NK-92 treated with Interleukin-12 subunit alpha and Interleukin-12 subunit beta, amount 100 ng/mL, for 24 hours (cell line): ENCODE data around the gene RASA4B.
"Not testable (repeated sequence)": the region's sequence is repeated elsewhere in the genome, so short reads cannot be mapped to it uniquely, and the experiment has no call there.

Source experiments
- DNase-seq: peaks from one replicate; lab custom pipeline; 2025; lab: John Stamatoyannopoulos, UW

Gene RASA4B

GRCh38 chr7:102517550-102518147, at the start of gene RASA4B:
RASA4B (minus strand) TSS chr7:102517777; CDS start chr7:102517710, 67 bp downstream.
- not testable (repeated sequence) for DNase-seq

- not testable (repeated sequence) for DNase-seq
These were observed 33.3 kb upstream of the RASA4B start, which contains the start of gene SPDYE2 for GRCh38 chr7:102550808-102551422. SPDYE2 (plus strand) TSS chr7:102551226; CDS start chr7:102553256, 2,030 bp downstream.

- not testable (repeated sequence) for DNase-seq
These were observed 28.8 kb upstream of the RASA4B start for GRCh38 chr7:102546353-102546752.

GRCh38 chr7:102545288-102545687, 27.7 kb upstream of the RASA4B start:
- DNase-seq: not testable (repeated sequence)

GRCh38 chr7:102544372-102544771, 26.8 kb upstream of the RASA4B start:
- DNase-seq: not testable (repeated sequence)

DNA sequence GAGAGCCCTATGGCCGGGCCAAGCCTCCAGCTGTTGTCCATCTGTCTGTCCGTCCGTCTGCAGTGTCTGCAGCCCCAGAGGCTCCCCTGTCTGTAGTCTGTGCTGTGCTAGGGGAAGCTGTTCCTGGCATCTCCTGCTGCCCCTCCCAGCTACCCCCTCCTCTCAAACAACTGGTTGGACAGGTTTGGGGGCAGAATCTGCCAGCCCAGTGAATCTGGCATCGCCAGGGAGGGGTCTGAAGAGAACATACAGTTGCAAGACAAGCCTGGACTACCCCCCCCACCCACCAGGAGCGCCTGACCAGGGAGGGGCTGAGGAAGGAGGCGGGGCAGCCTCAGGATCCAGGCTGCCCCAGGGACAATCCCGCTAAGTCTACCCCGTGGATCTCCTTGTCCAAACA, 26.0 kb upstream of the RASA4B start, which contains the start of gene UPK3BL2:
Gene UPK3BL2, minus strand, starts transcription at position 101 of the 400 bp plus-strand sequence. Its CDS starts 60 bp downstream, at position 41.
- DNase-seq: not testable (repeated sequence)

- not testable (repeated sequence) for DNase-seq
These were observed 25.2 kb upstream of the RASA4B start for GRCh38 chr7:102542771-102543170.

- DNase-seq: not testable (repeated sequence)
These were observed 24.5 kb upstream of the RASA4B start for GRCh38 chr7:102542083-102542482.

DNA sequence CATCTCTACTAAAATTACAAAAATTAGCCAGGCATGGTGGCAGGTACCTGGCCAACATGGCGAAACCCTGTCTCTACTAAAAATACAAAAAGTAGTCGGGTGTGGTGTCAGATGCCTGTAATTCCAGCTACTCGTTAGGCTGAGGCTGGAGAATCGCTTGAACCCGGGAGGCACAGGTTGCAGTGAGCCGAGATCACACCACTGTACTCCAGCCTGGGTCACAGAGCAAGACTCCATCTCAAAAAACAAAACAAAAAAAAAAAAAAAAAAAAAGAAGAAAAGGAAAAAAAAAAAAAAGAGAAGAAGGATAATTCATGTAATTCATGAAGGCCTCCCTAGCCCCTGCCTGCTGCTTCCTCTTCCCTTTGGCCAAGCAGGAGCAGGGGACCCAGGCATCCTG, 23.0 kb upstream of the RASA4B start:
- not testable (repeated sequence) for DNase-seq

DNA sequence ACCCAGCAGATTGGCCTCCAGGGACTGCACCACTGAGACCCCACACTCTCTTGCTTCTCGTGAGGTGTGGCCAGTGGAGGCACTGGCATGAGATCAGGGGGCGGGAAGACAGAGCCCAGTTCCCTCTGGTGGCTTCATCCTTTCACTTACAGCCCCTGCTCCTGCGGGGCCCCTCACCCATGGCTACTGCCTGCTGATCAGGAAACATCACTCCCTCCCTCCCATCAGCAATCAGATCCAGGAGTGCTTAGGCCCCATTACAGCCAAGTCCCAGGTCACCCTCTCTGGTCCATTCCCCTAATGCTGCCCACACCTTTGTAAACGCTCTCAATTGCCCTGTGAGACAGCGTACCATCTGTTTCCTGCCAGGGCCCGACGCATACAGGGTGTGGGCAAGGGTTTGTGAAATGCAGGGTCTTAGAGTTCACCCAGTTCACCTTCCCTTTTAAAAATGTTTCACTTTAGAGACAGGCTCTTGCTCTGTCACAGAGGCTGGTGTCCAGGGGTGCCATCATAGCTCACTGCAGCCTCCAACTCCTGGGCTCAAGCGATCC, 17.6 kb upstream of the RASA4B start:
- not testable (repeated sequence) for DNase-seq

GRCh38 chr7:102532127-102532526, 14.6 kb upstream of the RASA4B start:
- not testable (repeated sequence) for DNase-seq

- not testable (repeated sequence) for DNase-seq
These were observed 14.0 kb upstream of the RASA4B start for GRCh38 chr7:102531583-102531982.

DNA sequence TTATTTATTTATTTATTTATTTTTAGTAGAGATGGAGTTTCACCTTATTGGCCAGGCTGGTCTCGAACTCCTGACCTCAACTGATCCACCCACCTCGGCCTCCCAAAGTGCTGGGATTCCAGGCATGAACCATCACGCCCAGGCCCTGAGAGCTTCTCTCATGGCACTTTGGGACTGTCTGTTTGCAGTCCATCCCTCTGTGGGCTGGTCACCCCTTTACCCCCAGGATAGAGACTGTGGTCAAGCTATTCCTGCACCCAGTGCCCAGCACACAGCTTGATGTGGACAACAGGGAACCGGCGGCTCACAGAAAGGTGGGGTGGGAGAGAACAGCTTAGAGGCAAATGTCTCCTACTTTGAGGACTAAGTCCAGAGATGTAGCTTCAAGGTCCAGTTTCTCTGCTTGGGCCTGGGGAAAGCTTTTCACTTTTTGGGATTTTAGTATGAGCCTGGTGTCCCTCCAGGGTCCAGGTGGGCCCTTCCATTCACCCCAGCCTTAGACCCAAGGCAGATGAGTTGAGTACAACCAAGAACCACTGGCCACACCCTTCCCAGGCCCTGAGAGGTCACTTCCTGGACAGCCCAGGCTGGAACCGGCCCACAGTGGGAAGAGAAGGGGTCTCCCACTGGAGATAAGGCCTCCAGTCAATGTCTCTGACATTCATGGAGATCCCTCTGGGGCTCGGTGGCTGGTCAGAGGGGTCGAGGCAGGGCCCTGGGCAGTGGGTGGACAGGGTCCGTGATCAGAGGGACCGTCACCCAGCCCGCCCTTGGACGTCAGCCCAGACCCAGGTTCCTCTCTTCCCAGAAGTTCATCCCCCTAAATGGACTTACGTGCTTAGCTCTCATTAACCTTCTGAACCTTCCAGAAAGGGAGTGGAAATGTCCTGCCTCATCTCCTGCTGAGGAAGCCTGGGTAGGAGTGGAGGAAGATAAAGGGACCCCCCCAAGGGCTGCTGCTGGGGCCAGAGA, 10.5 kb upstream of the RASA4B start:
- not testable (repeated sequence) for DNase-seq

GRCh38 chr7:102527182-102527581, 9.6 kb upstream of the RASA4B start:
- DNase-seq: not testable (repeated sequence)

GRCh38 chr7:102524803-102525202, 7.2 kb upstream of the RASA4B start:
- DNase-seq: not testable (repeated sequence)

DNA sequence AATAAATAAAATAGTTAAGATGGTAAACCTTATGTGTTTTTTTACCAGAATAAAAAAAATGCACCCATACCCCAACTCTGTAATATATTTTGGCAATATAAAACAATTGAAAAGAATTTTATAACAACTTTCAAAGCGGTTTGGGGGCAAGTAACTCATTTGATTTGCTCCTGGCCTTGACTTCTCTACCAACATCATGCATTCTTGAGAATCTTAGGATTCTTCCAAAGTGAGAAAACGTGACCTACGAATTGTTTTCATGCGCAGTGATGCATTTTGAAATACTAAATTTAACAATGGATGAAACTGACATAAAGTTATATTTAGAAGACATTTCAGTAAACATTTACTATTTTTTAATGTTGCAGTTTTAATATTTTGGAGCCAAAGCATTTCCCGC, 3.2 kb upstream of the RASA4B start:
- DNase-seq: not testable (repeated sequence)

DNA sequence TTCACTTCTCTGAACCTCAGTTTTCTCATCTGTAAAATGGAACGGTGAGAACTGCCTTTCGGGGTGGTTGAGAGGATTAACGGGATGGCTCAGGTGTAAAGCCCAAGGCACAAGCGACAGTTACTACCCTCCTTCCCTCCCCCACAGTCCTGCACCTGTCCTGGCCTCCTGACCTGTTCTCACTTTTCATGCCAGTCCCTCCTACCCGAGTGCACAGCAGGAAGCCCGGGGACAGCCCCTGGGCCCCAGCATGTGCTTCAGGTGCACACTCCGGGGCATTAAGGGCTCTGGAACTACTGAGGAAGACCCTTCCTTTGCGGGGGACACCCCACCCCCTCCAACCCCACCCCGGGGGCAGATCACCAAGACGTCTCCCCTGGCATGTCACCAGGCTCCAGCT, 626 bp downstream of the RASA4B start:
- not testable (repeated sequence) for DNase-seq

DNA sequence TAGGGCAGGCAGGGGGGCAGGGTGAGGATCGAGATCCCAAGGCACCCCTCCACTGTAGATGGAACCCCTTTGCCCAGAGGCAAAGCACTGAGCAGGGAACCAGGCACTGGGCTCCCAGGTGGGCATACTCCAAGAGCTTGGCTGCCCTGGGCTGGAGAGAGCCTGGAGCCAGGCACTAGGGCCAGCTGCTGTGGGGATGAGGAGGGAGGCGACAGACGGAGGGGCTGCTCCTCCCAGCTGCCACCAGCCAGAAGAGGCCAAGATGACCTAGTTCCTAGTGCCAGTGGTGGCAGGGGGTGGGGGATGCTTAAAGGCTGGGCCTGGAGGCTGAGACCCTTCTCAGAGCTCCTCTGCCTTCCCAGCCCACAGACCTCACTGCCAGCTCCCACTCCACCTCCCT, 1.7 kb downstream of the RASA4B start:
- not testable (repeated sequence) for DNase-seq

DNA sequence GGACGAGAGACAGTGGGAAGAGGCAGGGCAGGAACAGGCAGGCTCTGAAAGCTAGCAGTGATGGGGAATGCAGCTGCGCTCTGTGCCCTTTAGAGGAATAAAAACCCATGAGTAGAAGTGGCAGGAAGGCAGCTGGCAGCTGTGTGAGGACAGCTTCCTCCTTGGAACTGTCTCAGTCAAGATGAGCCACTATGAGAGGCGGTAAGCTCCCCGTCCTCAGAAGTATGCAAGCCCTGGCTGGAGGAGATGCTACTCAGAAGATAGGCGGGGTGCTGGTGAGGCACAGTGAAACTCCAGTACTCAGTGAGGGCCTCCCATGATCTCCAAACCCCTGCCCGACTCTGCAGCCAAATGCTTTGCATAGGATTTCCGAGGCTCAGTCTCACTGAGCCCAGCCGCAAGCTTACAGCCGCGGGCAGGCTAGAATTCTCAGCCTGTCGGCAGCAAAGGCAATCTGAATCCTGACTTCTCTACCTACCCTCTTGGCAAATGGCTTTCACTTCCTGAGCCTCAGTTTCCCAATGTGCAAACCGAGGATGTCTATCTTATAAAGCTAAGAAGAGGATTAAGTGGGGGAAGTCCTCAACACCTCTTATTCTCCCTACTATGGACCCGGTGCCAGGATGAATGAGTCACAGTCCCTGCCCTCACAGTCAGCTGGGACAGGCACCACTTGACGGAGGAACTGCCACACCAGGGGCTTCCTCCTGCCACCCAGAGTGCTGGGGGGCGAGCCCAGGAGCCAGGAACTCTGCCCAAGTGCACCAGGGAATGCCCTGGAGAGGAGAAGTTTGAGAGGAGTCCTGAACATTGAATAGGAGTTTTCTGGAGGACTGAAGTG, 2.5 kb downstream of the RASA4B start:
- DNase-seq: not testable (repeated sequence)

GRCh38 chr7:102512642-102513221, 4.8 kb downstream of the RASA4B start:
- DNase-seq: not testable (repeated sequence)
